ENCODE measurements around the gene WIPF1. TPM values are rescaled to one million over a fixed set of nuclear protein-coding genes. Genes with fewer than 3 reads are reported as not detected.

The WIPF1 gene
- total and polyA plus RNA-seq, 2 experiments from 2014 or later: 8.3 to 16.7 TPM

DNA sequence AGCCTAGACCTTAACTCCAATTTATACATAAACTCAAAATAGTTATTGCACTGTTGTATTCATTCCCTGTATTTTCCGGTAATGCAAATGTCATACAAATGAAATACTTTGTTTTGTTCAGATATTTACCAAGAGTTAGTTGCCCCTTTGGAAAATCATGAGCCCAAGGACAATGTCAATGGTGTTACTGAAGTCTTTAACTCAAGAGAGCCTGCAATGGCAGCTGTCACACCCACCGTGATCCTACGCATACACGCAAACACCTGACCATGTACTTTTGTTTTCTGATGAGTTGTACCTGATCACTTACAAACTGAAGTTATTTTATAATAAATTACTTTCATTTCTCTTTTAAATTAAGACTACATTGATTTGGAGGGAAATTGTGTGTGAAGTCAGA, 11.7 kb upstream of the WIPF1 start:
- TF ChIP-seq, protein P1, sequence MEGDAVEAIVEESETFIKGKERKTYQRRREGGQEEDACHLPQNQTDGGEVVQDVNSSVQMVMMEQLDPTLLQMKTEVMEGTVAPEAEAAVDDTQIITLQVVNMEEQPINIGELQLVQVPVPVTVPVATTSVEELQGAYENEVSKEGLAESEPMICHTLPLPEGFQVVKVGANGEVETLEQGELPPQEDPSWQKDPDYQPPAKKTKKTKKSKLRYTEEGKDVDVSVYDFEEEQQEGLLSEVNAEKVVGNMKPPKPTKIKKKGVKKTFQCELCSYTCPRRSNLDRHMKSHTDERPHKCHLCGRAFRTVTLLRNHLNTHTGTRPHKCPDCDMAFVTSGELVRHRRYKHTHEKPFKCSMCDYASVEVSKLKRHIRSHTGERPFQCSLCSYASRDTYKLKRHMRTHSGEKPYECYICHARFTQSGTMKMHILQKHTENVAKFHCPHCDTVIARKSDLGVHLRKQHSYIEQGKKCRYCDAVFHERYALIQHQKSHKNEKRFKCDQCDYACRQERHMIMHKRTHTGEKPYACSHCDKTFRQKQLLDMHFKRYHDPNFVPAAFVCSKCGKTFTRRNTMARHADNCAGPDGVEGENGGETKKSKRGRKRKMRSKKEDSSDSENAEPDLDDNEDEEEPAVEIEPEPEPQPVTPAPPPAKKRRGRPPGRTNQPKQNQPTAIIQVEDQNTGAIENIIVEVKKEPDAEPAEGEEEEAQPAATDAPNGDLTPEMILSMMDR (IDR thresholded peaks at IDR 0.05; ENCODE audit: low read depth, low read length): no peak
- H3K9me3 ChIP-seq (ENCODE audit: low read depth): no peaks in the 10 kb centered on the region
- H3K36me3 ChIP-seq: no peaks in the 10 kb centered on the region
- H3K4me1 ChIP-seq (ENCODE audit: low read depth): peaks cover 7% of the 10 kb centered on the region
- no peaks in the 10 kb centered on the region for H3K27me3 ChIP-seq
- H3K4me3 ChIP-seq: no peak overlapping the region
- H3K27ac ChIP-seq: no peak overlapping the region
- no peak for DNase-seq (ENCODE audit: low read depth in 1 of 2, low spot score in 1 of 2)

DNA sequence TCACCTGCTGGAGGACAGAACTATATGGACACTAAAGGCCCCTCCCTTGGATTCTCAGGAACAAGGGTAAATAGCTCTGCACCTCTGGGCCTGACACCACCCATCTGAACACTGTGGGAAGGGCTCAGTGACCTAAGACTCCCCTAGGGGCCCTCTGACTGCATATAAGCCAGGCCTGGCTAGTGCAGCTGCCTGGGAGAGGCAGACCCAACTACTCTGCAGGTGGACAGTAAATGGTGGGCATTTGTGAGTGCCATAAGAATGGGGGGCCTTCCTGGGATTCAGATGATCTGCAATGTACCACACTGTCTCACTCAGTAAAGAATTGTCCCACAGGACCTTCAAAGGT, 11.2 kb upstream of the WIPF1 start:
- TF ChIP-seq, protein P1 (IDR thresholded peaks at IDR 0.05; ENCODE audit: low read depth, low read length): no peak
- Histone ChIP-seq H3K27ac (no peak overlapping the region), H3K36me3 (no peaks in the 10 kb centered on the region), H3K9me3 (ENCODE audit: low read depth) (no peaks in the 10 kb centered on the region), H3K4me1 (ENCODE audit: low read depth) (peaks cover 7% of the 10 kb centered on the region), H3K27me3 (no peaks in the 10 kb centered on the region), H3K4me3 (no peak overlapping the region)
- no peak for DNase-seq (ENCODE audit: low read depth in 1 of 2, low spot score in 1 of 2)

DNA sequence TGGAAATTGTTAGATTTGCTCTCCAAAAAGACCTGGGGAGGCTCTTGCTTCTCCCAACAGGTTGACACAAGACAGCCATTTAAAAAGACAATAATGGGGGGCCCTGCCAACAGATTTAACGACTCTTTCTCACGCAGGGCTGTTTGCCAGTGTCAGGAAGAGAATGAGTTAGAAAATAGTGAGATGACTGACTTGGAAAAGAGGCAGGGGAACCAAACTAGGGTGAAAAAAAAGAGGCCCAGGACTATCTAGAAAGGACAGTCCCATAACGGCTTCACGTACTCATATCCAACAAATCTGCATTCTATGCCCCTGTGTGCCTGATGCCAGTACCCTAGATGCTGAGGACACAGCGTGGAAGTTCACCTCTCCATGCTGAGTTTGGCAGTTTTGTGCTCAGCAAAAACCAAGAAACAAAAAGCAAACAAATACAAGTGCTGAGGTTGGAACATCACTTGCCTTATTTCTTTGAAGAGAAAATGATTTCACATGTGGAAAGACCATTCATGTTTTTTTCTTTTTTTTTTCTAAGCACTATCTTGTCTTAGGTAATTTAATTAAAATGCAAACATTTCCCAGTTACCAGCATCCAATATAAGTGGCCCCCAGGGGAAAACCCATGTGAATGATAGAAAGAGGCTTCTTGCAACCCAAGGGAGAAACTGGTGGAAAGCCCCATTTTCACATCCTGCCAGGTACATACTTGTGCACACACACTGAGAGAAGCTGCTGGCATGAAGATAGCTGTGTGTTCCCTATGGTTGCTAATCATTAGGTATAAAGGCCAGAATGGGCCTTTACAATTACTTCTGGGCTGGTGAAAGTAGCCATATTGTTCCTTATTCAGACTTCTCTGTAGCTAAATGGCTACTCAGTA, 10.6 kb upstream of the WIPF1 start:
- TF ChIP-seq, protein P1 (IDR thresholded peaks at IDR 0.05; ENCODE audit: low read depth, low read length): no peak
- Histone ChIP-seq H3K27ac (no peak overlapping the region), H3K9me3 (ENCODE audit: low read depth) (no peaks in the 10 kb centered on the region)

DNA sequence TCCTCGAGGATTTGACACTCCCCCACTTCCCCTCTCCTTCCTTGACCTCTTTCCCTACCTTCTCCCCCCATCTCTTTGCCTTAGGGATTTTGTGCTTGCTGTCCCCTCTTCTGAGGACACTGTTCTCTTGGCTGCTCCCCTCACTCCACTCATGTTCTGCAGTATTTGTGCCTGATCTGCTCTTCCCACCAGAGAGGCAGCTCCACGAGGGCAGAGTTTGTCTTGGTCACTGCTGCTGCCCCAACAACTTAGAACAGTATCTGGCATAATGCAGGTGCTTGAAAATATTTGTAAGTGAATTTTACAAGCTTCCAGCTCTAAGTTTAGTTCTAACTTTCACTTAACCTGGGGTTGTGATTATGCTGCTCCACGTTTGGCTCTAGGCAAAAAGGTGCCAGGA, 10.0 kb upstream of the WIPF1 start:
- Histone ChIP-seq H3K27ac (no peak overlapping the region), H3K36me3 (no peaks in the 10 kb centered on the region), H3K4me3 (no peak overlapping the region), H3K27me3 (no peaks in the 10 kb centered on the region), H3K4me1 (ENCODE audit: low read depth) (peaks cover 7% of the 10 kb centered on the region), H3K9me3 (ENCODE audit: low read depth) (no peaks in the 10 kb centered on the region)
- DNase-seq (ENCODE audit: low read depth in 1 of 2, low spot score in 1 of 2): no peak
- TF ChIP-seq, protein P1 (IDR thresholded peaks at IDR 0.05; ENCODE audit: low read depth, low read length): no peak

More for the DNA sequence above, 10.6 kb upstream of the WIPF1 start:
- Histone ChIP-seq H3K27me3 (no peaks in the 10 kb centered on the region), H3K4me3 (no peak overlapping the region), H3K36me3 (no peaks in the 10 kb centered on the region), H3K4me1 (ENCODE audit: low read depth) (peaks cover 7% of the 10 kb centered on the region)
- no peak for DNase-seq (ENCODE audit: low read depth in 1 of 2, low spot score in 1 of 2)

DNA sequence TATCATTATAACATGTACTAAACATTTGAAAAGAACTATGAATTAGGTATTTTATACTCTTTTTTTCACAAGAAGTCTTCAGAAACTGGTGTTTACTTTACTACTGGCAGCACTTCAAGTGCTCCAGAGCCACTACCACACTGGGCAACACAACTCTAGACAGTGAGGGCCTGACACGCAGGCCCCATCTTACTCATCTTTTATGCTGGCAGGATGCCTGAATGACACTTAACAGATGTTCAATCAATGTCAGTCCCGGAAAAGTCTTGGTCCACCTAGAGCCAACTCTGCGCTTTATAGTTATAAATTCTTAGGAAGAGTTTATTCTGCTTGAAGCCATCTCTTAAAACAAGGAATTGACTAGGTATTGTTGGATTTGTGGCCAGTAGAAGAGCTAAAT, 8.7 kb upstream of the WIPF1 start:
- H3K9me3 ChIP-seq (ENCODE audit: low read depth): no peaks in the 10 kb centered on the region
- no peaks in the 10 kb centered on the region for H3K27me3 ChIP-seq
- H3K36me3 ChIP-seq: no peaks in the 10 kb centered on the region
- H3K4me3 ChIP-seq: no peak overlapping the region
- peak in 1 of 2 donors; percentile 56 for DNase-seq (ENCODE audit: low read depth in 1 of 2, low spot score in 1 of 2)
- peaks cover 7% of the 10 kb centered on the region for H3K4me1 ChIP-seq (ENCODE audit: low read depth)
- H3K27ac ChIP-seq: no peak overlapping the region
- TF ChIP-seq, protein P1 (IDR thresholded peaks at IDR 0.05; ENCODE audit: low read depth, low read length): no peak
